ENCODE results near the gene INPP5D. TPM values are rescaled to one million over a fixed set of nuclear protein-coding genes. Genes with fewer than 3 reads are reported as not detected.

INPP5D gene
- total and polyA plus RNA-seq, 4 donors, result 2.9 to 18.8 (median 6.6) TPM

- Histone ChIP-seq H3K4me1 (ENCODE audit: control insufficient read depth in 4 of 4, insufficient read depth in 4 of 4, low read length in 3 of 4) (no peaks in the 10 kb centered on the region), H3K27me3 (ENCODE audit: control insufficient read depth in 4 of 4, insufficient read depth in 4 of 4, low read length in 3 of 4) (no peaks in the 10 kb centered on the region), H3K36me3 (ENCODE audit: control insufficient read depth in 4 of 4, insufficient read depth in 3 of 4, low read depth in 1 of 4, low read length in 3 of 4) (no peaks in the 10 kb centered on the region), H3K4me3 (ENCODE audit: low read depth in 1 of 3, low read length in 3 of 3) (no peak overlapping the region), H3K9ac (ENCODE audit: low read depth in 1 of 2, low read length in 2 of 2) (no peak overlapping the region), H3K27ac (ENCODE audit: low read depth in 1 of 2, low read length in 2 of 2) (no peak overlapping the region), H3K9me3 (ENCODE audit: control insufficient read depth in 4 of 4, low read length in 3 of 4) (no peaks in the 10 kb centered on the region)
- 86% methylated on average over 7 of the region's 7 CpGs for WGBS
- no peak for DNase-seq (ENCODE audit: low spot score)
- TF ChIP-seq RAD21 (IDR thresholded peaks at IDR 0.05), result no peak
- TF ChIP-seq TAF1 (conservative IDR thresholded peaks at IDR 0.05), result no peak
- no peak for TF ChIP-seq JUND (IDR thresholded peaks at IDR 0.05)
- no peak for TF ChIP-seq CTCF (IDR thresholded peaks at IDR 0.05; ENCODE audit: low read depth, low read length, missing input control)
- no peak for TF ChIP-seq REST (IDR thresholded peaks at IDR 0.05)
- no peak for TF ChIP-seq MAX (IDR thresholded peaks at IDR 0.05)
- TF ChIP-seq GABPA (IDR thresholded peaks at IDR 0.05 in 1 of 2, conservative IDR thresholded peaks at IDR 0.05 in 1 of 2), result no peak
Observed at GRCh38 chr2:233227346-233227978, 167.3 kb downstream of the INPP5D start.

GRCh38 chr2:233228376-233228775 lies 168.2 kb downstream of the INPP5D start:
- Histone ChIP-seq H3K27me3 (ENCODE audit: control insufficient read depth in 4 of 4, insufficient read depth in 4 of 4, low read length in 3 of 4) (no peaks in the 10 kb centered on the region), H3K9ac (ENCODE audit: low read depth in 1 of 2, low read length in 2 of 2) (no peak overlapping the region), H3K36me3 (ENCODE audit: control insufficient read depth in 4 of 4, insufficient read depth in 3 of 4, low read depth in 1 of 4, low read length in 3 of 4) (no peaks in the 10 kb centered on the region), H3K4me3 (ENCODE audit: low read depth in 1 of 3, low read length in 3 of 3) (no peak overlapping the region), H3K9me3 (ENCODE audit: control insufficient read depth in 4 of 4, low read length in 3 of 4) (no peaks in the 10 kb centered on the region), H3K27ac (ENCODE audit: low read depth in 1 of 2, low read length in 2 of 2) (no peak overlapping the region), H3K4me1 (ENCODE audit: control insufficient read depth in 4 of 4, insufficient read depth in 4 of 4, low read length in 3 of 4) (no peaks in the 10 kb centered on the region)
- DNase-seq (ENCODE audit: low spot score), result no peak
- 89% methylated on average over 3 of the region's 3 CpGs for WGBS
- no peak for TF ChIP-seq GABPA (IDR thresholded peaks at IDR 0.05 in 1 of 2, conservative IDR thresholded peaks at IDR 0.05 in 1 of 2)
- no peak for TF ChIP-seq YY1 (IDR thresholded peaks at IDR 0.05)
- no peak for TF ChIP-seq HNF4A (conservative IDR thresholded peaks at IDR 0.05)
- TF ChIP-seq FOXA1 (IDR thresholded peaks at IDR 0.05), result no peak
- TF ChIP-seq ATF3 (IDR thresholded peaks at IDR 0.05), result no peak
- TF ChIP-seq RAD21 (IDR thresholded peaks at IDR 0.05), result no peak
- no peak for TF ChIP-seq TAF1 (conservative IDR thresholded peaks at IDR 0.05)
- no peak for TF ChIP-seq ZBTB33 (IDR thresholded peaks at IDR 0.05)
- no peak for TF ChIP-seq REST (IDR thresholded peaks at IDR 0.05)
- no peak for TF ChIP-seq MAX (IDR thresholded peaks at IDR 0.05)
- no peak for TF ChIP-seq RXRA (IDR thresholded peaks at IDR 0.05)
- no peak for TF ChIP-seq JUND (IDR thresholded peaks at IDR 0.05)
- TF ChIP-seq EGR1 (IDR thresholded peaks at IDR 0.05; ENCODE audit: low read depth in 2 of 2), result no peak
- TF ChIP-seq HNF4G (IDR thresholded peaks at IDR 0.05), result no peak
- TF ChIP-seq FOXA2 (IDR thresholded peaks at IDR 0.05), result no peak
- no peak for TF ChIP-seq SP1 (IDR thresholded peaks at IDR 0.05)

Data from liver (tissue), 9 donors.